Transverse colon (tissue), 4 donors: ENCODE results near the gene LRRC49. TPM values are rescaled to one million over a fixed set of nuclear protein-coding genes. Genes with fewer than 3 reads are reported as not detected.

Experiments
- DNase-seq: peaks from one replicate; pipeline ENCODE4 v3.0.0-alpha.2; 2019
- H3K27ac ChIP-seq, 4 donors: fragments of 200-600 bp; sonication (generic); 2 replicates each; pipeline ENCODE4 v1.5.1; 2016 to 2018; ENCODE audit warnings: inconsistent platforms in 4 of 4
- H3K27me3 ChIP-seq: fragments of 200-600 bp; sonication (generic); 2 replicates; pipeline ENCODE4 v1.5.1; 2017; ENCODE audit warnings: inconsistent platforms
- H3K36me3 ChIP-seq, 4 donors: fragments of 200-600 bp; sonication (generic); 2 replicates each; pipeline ENCODE4 v1.5.1; 2017 to 2019; ENCODE audit warnings: inconsistent platforms in 4 of 4
- H3K4me1 ChIP-seq, 4 donors: fragments of 200-600 bp; sonication (generic); 2 replicates each; pipeline ENCODE4 v1.5.1; 2017 to 2020; ENCODE audit warnings: inconsistent platforms in 4 of 4
- H3K4me3 ChIP-seq, 4 donors: fragments of 200-600 bp; sonication (generic); 1 replicate in 1 of 4; 2 replicates in 3 of 4; pipeline versions ENCODE4 v1.5.1 to v1.6.1; 2017 to 2019; ENCODE audit warnings: inconsistent platforms in 4 of 4
- H3K9me3 ChIP-seq, 2 donors: fragments of 200-600 bp; sonication (generic); 2 replicates each; pipeline ENCODE4 v1.5.1; 2017 to 2019; ENCODE audit warnings: inconsistent platforms in 2 of 2
- EP300 ChIP-seq: sonication (generic); formaldehyde crosslinking; IDR thresholded peaks from one replicate; pipeline ENCODE4 v1.6.1; 2017; ENCODE audit warnings: antibody characterized with exemption, low read depth
- POLR2A ChIP-seq: fragments of 450-650 bp; IDR thresholded peaks from one replicate; pipeline ENCODE4 v1.6.1; 2016; ENCODE audit warnings: antibody characterized with exemption, mild to moderate bottlenecking, moderate library complexity
- POLR2AphosphoS5 ChIP-seq, 3 donors: sonication (generic); formaldehyde crosslinking; IDR thresholded peaks; one replicate each; pipeline ENCODE4 v1.6.1; 2016; ENCODE audit warnings: antibody characterized with exemption in 3 of 3
- WGBS, 2 donors: methylation state at CpG; one replicate each; pipeline ENCODE4 v1.1.5; 2018; ENCODE audit warnings: low coverage in 1 of 2; 5-methylcytosine and 5-hydroxymethylcytosine counted together
- in situ Hi-C, 4 donors: fragments of 200-750 bp; cut with MboI; loops; one replicate each; pipeline versions ENCODE4 v1.15.0 to v1.15.1; 2017; ENCODE audit warnings: low sequenced_read_pairs in 3 of 4, low pct_ligation_motif_present in 1 of 4, low pct_unique_long_range_greater_than_20kb in 1 of 4
- intact Hi-C: fragments of 100-400 bp; cut with DNase I; formaldehyde crosslinking; loops from one replicate; pipeline ENCODE4 v1.15.1; 2023; ENCODE audit warnings: low total_unique reads
- total RNA-seq, 4 donors: library from RNA; depleted of rRNA; stranded (reverse); fragments of >200 nt; gene quantifications; one replicate each; pipeline ENCODE4 v1.1.0, GENCODE V29; 2016
- TF ChIP-seq, protein P1 (sequence below), 5 experiments: fragments of 200-600 bp in 3 of 5; fragments of 450-650 bp in 2 of 5; sonication (generic) in 3 of 5; IDR thresholded peaks; 1 replicate in 2 of 5; 2 replicates in 3 of 5; pipeline ENCODE4 v1.5.1; 2016 to 2017; ENCODE audit warnings: antibody characterized with exemption in 5 of 5, inconsistent platforms in 3 of 5, mild to moderate bottlenecking in 2 of 5, moderate library complexity in 1 of 5

The LRRC49 gene
- total RNA-seq, 4 donors from 2014 or later = 2.2 to 5.2 (median 4.8) TPM; not detected in 1

DNA sequence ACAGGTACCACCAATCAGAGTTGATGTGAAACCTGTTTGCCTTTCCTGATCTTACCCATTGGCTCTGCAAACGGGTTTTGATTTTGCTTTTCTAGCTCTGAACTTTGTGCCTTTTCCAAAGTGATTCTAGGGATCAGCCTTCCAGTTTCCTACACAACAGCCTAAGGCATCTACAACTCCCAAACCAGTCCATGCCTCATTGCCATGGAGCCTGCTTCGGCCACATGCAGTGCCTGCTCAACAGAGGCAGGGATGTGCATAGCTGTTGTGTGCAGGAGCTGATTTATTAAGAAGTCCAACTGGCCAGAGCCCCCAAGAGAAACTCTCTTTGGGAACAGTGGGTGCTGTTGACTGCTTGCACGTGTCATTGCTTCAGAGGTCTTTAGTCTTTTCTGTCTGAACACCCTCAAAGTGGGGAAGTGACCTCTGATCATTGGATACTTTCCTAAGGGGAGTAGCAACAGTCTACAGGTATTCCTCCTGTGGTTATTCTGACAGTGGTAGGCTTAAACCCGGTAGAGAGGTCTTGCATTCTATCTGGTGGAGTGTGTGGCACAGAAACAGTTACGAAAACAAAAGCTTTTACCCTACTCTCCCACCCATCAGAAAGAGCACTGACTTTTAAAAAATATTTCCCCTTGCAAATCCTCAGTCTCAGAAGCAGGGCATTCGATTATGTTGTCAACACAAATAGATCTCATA is 186.0 kb downstream of the LRRC49 start:
- no peak for TF ChIP-seq EP300
- TF ChIP-seq POLR2AphosphoS5 (IDR thresholded peaks at IDR 0.05) = no peak
- no peak for TF ChIP-seq POLR2A
- TF ChIP-seq, protein P1, sequence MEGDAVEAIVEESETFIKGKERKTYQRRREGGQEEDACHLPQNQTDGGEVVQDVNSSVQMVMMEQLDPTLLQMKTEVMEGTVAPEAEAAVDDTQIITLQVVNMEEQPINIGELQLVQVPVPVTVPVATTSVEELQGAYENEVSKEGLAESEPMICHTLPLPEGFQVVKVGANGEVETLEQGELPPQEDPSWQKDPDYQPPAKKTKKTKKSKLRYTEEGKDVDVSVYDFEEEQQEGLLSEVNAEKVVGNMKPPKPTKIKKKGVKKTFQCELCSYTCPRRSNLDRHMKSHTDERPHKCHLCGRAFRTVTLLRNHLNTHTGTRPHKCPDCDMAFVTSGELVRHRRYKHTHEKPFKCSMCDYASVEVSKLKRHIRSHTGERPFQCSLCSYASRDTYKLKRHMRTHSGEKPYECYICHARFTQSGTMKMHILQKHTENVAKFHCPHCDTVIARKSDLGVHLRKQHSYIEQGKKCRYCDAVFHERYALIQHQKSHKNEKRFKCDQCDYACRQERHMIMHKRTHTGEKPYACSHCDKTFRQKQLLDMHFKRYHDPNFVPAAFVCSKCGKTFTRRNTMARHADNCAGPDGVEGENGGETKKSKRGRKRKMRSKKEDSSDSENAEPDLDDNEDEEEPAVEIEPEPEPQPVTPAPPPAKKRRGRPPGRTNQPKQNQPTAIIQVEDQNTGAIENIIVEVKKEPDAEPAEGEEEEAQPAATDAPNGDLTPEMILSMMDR (IDR thresholded peaks at IDR 0.05) = no peak
- Histone ChIP-seq H3K4me1 (peaks cover 0 to 24% (median 14%) of the 10 kb centered on the region in 4 donors), H3K27ac (peak overlapping the region; percentile 80 to 86 (median 81)), H3K27me3 (no peaks in the 10 kb centered on the region), H3K9me3 (peaks cover 0 to 3% of the 10 kb centered on the region in 2 donors), H3K36me3 (no peaks in the 10 kb centered on the region), H3K4me3 (peak overlapping the region in 1 of 4 donors; percentile 18)
- in situ Hi-C loops (no loop called here), intact Hi-C loops (no loop called here)
- 20 to 39% methylated on average over 1 to 6 of the region's 6 CpGs for WGBS, 2 donors
- DNase-seq = no peak

DNA sequence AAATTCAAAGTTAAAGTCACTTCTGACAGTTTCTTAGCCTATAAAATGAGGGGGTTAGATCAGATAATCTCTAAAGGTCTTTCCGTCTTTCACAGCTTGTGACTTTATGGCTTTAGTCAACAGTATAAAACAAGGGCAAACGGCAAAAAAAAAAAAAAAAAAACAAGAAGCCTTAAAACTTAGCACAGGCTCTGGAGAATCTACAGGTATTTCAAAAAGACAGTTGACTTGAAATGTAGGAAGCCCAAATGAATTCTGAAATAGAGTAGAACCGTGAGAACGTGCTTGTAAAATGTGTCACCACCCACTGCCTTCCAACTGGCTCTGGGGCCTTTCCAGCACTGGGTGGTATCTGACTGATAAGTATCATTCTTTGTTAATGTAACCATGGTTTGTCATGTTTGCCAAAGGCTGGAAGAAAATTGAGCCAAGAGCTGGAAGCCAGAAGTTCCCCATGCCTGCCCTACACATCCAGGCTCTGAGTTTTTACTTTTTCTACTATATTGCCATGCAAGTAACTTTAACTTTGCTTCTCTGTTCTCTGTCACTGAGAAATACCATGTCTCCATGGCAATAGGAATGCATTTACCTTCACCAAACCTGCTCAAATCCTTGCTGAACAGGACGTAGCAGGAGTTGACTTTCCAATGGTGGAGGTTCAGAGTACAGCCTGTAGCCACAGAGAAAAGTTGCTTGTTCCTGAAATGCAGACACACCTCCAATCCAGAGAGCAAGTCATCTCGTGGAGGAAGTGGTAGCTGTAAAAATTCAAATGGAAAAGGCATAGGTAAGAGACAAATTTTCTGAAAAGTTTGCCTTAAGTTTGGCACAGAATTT is 186.8 kb downstream of the LRRC49 start:
- intact Hi-C loops (no loop called here), in situ Hi-C loops (no loop called here)
- Histone ChIP-seq H3K36me3 (no peaks in the 10 kb centered on the region), H3K27me3 (no peaks in the 10 kb centered on the region), H3K27ac (peak overlapping the region; percentile 80 to 86 (median 81)), H3K9me3 (peaks cover 0 to 2% of the 10 kb centered on the region in 2 donors), H3K4me1 (peaks cover 0 to 24% (median 14%) of the 10 kb centered on the region in 4 donors), H3K4me3 (peak overlapping the region in 1 of 4 donors; percentile 18)
- WGBS, 2 donors = 28 to 32% methylated on average over 5 to 6 of the region's 6 CpGs
- DNase-seq = peak; percentile 52
- TF ChIP-seq POLR2AphosphoS5 (IDR thresholded peaks at IDR 0.05) = peak in 2 of 3 donors; percentile 23 to 41
- TF ChIP-seq EP300 = no peak
- TF ChIP-seq POLR2A = peak; percentile 27

DNA sequence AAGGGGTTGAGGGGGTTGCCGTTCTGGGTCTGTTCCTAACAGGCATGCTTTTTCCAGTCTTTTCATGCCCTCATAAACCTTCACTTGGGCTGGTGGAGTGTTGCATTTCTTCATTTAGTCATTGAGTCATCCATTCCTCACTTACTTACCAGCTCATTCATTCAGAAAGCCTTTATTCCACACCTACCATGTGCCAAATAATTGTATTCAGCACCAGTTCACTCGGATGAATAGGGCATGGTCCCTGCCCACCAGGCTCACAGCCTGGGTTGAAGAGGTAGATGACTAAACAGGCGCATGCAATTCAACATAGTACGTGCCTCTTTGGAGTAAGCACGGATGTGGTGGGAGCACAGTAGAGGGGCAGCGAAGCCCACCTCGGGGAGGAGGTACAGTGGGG is 187.5 kb downstream of the LRRC49 start:
- Histone ChIP-seq H3K27ac (peak overlapping the region; percentile 80 to 86 (median 81)), H3K4me1 (peaks cover 0 to 24% (median 14%) of the 10 kb centered on the region in 4 donors), H3K4me3 (peak overlapping the region in 1 of 4 donors; percentile 10), H3K36me3 (no peaks in the 10 kb centered on the region), H3K9me3 (no peaks in the 10 kb centered on the region), H3K27me3 (no peaks in the 10 kb centered on the region)
- in situ Hi-C loops (no loop called here), intact Hi-C loops (no loop called here)
- TF ChIP-seq, protein P1 (IDR thresholded peaks at IDR 0.05) = no peak
- TF ChIP-seq EP300 (no peak), POLR2A (no peak), POLR2AphosphoS5 (IDR thresholded peaks at IDR 0.05) (no peak)
- 58 to 74% methylated on average over 4 to 7 of the region's 7 CpGs for WGBS, 2 donors
- no peak for DNase-seq

DNA sequence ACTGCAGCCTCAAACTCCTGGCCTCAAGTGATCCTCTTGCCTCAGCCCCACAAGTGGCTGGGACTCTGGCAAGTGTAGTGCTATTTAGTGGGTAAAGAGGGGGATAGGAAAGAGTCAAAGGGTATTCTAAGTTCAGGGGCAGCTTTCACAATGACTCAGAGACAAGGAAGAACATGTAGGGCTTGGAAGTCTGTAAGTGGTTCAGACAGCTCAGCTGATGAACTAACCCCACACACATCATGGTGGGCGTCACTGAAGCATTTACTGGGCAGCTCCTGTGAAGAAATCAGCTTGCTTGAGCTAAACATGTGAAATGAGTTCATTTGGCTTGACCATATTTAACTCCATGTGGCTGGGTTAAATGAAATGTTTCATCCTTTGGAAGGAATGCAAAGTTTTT is 188.1 kb downstream of the LRRC49 start:
- H3K4me3 ChIP-seq = no peak overlapping the region
- no peaks in the 10 kb centered on the region for H3K27me3 ChIP-seq
- H3K4me1 ChIP-seq = peaks cover 0 to 24% (median 14%) of the 10 kb centered on the region in 4 donors
- H3K27ac ChIP-seq = peak overlapping the region; percentile 80 to 86 (median 81)
- in situ Hi-C loops = no loop called here
- H3K36me3 ChIP-seq = no peaks in the 10 kb centered on the region
- DNase-seq = no peak
- no peaks in the 10 kb centered on the region for H3K9me3 ChIP-seq
- TF ChIP-seq POLR2AphosphoS5 (IDR thresholded peaks at IDR 0.05) = no peak
- TF ChIP-seq EP300 = no peak
- no peak for TF ChIP-seq POLR2A
- TF ChIP-seq, protein P1 (IDR thresholded peaks at IDR 0.05) = no peak
- 47% methylated on average over 1 of the region's 1 CpG; no CpG with 5 or more reads in 1 of the 2 donors for WGBS, 2 donors
- intact Hi-C loops = no loop called here
